Articular chondrocyte of knee joint (primary cell): Measurements from ENCODE around the gene RGS11. TPM values are rescaled to one million over a fixed set of nuclear protein-coding genes. Genes with fewer than 3 reads are reported as not detected.

ENCODE experiments used
- total RNA-seq: library from RNA; depleted of rRNA; stranded (reverse); fragments of >200 nt; gene quantifications from 2 replicates; pipeline ENCODE4 v1.2.3, GENCODE V29; 2012

The RGS11 gene
- total RNA-seq: 2.6 and 3.5 TPM in 2 replicates

GRCh38 chr16:275786-276232 is at the start of gene RGS11:
Gene RGS11, minus strand, starts transcription at chr16:275944. Its CDS starts 33 bp downstream, at chr16:275911.

GRCh38 chr16:283033-283805 is 7.5 kb upstream of the RGS11 start, which contains the start of gene PDIA2:
Gene PDIA2, plus strand, starts transcription at chr16:283164. Its CDS starts 6 bp downstream, at chr16:283170.

GRCh38 chr16:280552-280951 is 4.8 kb upstream of the RGS11 start, which contains the start of gene ARHGDIG:
Gene ARHGDIG, plus strand, starts transcription at chr16:280591. Its CDS starts 90 bp downstream, at chr16:280681.

GRCh38 chr16:234468-235305 is 41.1 kb downstream of the RGS11 start, which contains the start of gene FAM234A:
Gene FAM234A, plus strand, starts transcription at chr16:234821. Its CDS starts 19,593 bp downstream, at chr16:254414.

GRCh38 chr16:228852-229730 is 46.7 kb downstream of the RGS11 start, which contains the start of gene LUC7L:
Gene LUC7L, minus strand, starts transcription at chr16:229449. Its CDS starts 110 bp downstream, at chr16:229339.

Other genes with a start within 250 kb of the RGS11 start
- 1.8 and 2.1 TPM in 2 replicates for gene POLR3K, start 222.3 kb downstream of the RGS11 start, total RNA-seq
- 15.9 and 17.6 TPM in 2 replicates for gene SNRNP25, start 222.1 kb downstream of the RGS11 start, total RNA-seq
- gene RHBDF1, start 203.3 kb downstream of the RGS11 start, total RNA-seq: 27.4 and 29.5 TPM in 2 replicates
- 91.7 and 116 TPM in 2 replicates for gene MPG, start 197.7 kb downstream of the RGS11 start, total RNA-seq
- gene NPRL3, start 137.3 kb downstream of the RGS11 start, total RNA-seq: 13.0 and 13.2 TPM in 2 replicates
- gene HBZ, start 123.3 kb downstream of the RGS11 start, total RNA-seq: not detected in 2 replicates
- gene HBM, start 110.0 kb downstream of the RGS11 start, total RNA-seq: not detected in 2 replicates
- gene HBA2, start 103.1 kb downstream of the RGS11 start, total RNA-seq: not detected in 2 replicates
- gene HBA1, start 99.3 kb downstream of the RGS11 start, total RNA-seq: not detected in 2 replicates
- not detected in 2 replicates for gene HBQ1, start 95.5 kb downstream of the RGS11 start, total RNA-seq
- 42.7 and 47.3 TPM in 2 replicates for gene LUC7L, start 46.5 kb downstream of the RGS11 start, total RNA-seq
- gene FAM234A, start 41.1 kb downstream of the RGS11 start, total RNA-seq: 75.2 and 89.9 TPM in 2 replicates
- 0.22 TPM in 1 of 2 replicates, not detected in the other for gene ARHGDIG, start 4.6 kb upstream of the RGS11 start, total RNA-seq
- not detected in 2 replicates for gene PDIA2, start 7.2 kb upstream of the RGS11 start, total RNA-seq
- 14.2 and 15.1 TPM in 2 replicates for gene AXIN1, start 76.8 kb upstream of the RGS11 start, total RNA-seq
- gene MRPL28, start 94.6 kb upstream of the RGS11 start, total RNA-seq: 51.3 and 58.4 TPM in 2 replicates
- gene PGAP6, start 106.0 kb upstream of the RGS11 start, total RNA-seq: 32.4 and 33.2 TPM in 2 replicates
- 57.4 and 61.4 TPM in 2 replicates for gene NME4, start 121.3 kb upstream of the RGS11 start, total RNA-seq
- gene DECR2, start 125.9 kb upstream of the RGS11 start, total RNA-seq: 10.2 and 10.5 TPM in 2 replicates
- gene RAB11FIP3, start 149.7 kb upstream of the RGS11 start, total RNA-seq: 21.3 and 24.6 TPM in 2 replicates